Immature natural killer cell (primary cell): ENCODE data around the gene MYBPHL. TPM values are rescaled to one million over a fixed set of nuclear protein-coding genes. Genes with fewer than 3 reads are reported as not detected.

Experiments used
- DNase-seq, 3 donors: peaks; one replicate each; pipeline ENCODE4 v3.0.0; 2022; ENCODE audit warnings: mixed read lengths in 1 of 3
- H3K27ac Mint-ChIP-seq, 6 donors: one replicate each; pipeline ENCODE4 v1.8.0; 2020; ENCODE audit warnings: mixed read lengths in 6 of 6, mild to moderate bottlenecking in 5 of 6, inconsistent platforms in 4 of 6, moderate library complexity in 3 of 6
- H3K27me3 Mint-ChIP-seq, 3 donors: one replicate each; pipeline ENCODE4 v1.8.0; 2020 to 2021; ENCODE audit warnings: low read depth in 3 of 3, mild to moderate bottlenecking in 3 of 3, mixed read lengths in 3 of 3, moderate library complexity in 3 of 3, inconsistent platforms in 1 of 3
- H3K36me3 Mint-ChIP-seq, 3 donors: one replicate each; pipeline ENCODE4 v1.8.0; 2020; ENCODE audit warnings: mixed read lengths in 3 of 3, inconsistent platforms in 2 of 3, mild to moderate bottlenecking in 2 of 3
- H3K4me1 Mint-ChIP-seq, 2 donors: one replicate each; pipeline ENCODE4 v1.8.0; 2020; ENCODE audit warnings: inconsistent platforms in 2 of 2, mild to moderate bottlenecking in 2 of 2, mixed read lengths in 2 of 2, moderate library complexity in 1 of 2
- H3K4me3 Mint-ChIP-seq, 5 donors: one replicate each; pipeline ENCODE4 v1.8.0; 2020; ENCODE audit warnings: mild to moderate bottlenecking in 5 of 5, mixed read lengths in 5 of 5, inconsistent platforms in 3 of 5, moderate library complexity in 3 of 5
- H3K9me3 Mint-ChIP-seq, 6 donors: one replicate each; pipeline ENCODE4 v1.8.0; 2020; ENCODE audit warnings: mild to moderate bottlenecking in 6 of 6, mixed read lengths in 6 of 6, inconsistent platforms in 4 of 6, moderate library complexity in 3 of 6
- polyA plus RNA-seq, 3 donors: library from polyadenylated mRNA; unstranded; fragments of 300-500 nt; fragmentation: Illumina TruSeq; gene quantifications; one replicate each; pipeline ENCODE4 v1.2.3, GENCODE V29; 2021

The MYBPHL gene
- polyA plus RNA-seq, 3 donors from 2014 or later: not detected

- H3K9me3 Mint-ChIP-seq: no peaks in the 10 kb centered on the region
- H3K27ac Mint-ChIP-seq: no peak overlapping the region
- H3K4me1 Mint-ChIP-seq: peaks cover 13 to 17% of the 10 kb centered on the region in 2 donors
- H3K36me3 Mint-ChIP-seq: peaks cover 0 to under 1% (median 0%) of the 10 kb centered on the region in 3 donors
- H3K4me3 Mint-ChIP-seq: no peak overlapping the region
- no peak for DNase-seq
- H3K27me3 Mint-ChIP-seq: peaks cover 3 to 17% (median 9%) of the 10 kb centered on the region in 3 donors
Measured at GRCh38 chr1:109243221-109243620, 63.6 kb downstream of the MYBPHL start.

DNA sequence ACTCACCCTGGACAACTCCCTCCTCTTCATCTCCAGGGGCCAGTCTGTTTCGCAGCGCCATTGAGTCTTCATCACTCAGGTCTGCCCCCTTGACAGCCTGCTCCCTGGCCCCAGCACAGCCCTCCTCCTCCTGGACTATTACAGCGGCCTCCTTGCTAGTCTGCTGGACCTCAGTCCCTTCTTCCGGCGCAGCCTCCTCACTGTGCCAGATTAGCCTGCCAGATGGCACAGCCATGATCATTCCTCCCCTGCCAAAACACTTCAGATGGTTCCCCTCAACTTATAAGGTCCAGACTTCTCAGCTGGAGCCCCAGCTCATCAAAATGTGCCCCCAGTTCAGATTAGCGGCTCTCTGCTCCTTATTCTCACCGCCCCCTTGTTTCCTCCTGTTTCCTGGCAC lies 64.4 kb downstream of the MYBPHL start:
- peaks cover 4 to 8% (median 4%) of the 10 kb centered on the region in 3 donors for H3K36me3 Mint-ChIP-seq
- H3K4me3 Mint-ChIP-seq: no peak overlapping the region
- peaks cover 13 to 17% of the 10 kb centered on the region in 2 donors for H3K4me1 Mint-ChIP-seq
- H3K27ac Mint-ChIP-seq: peak overlapping the region in 1 of 6 donors; percentile 25
- peaks cover 3 to 17% (median 10%) of the 10 kb centered on the region in 3 donors for H3K27me3 Mint-ChIP-seq
- DNase-seq: no peak
- no peaks in the 10 kb centered on the region for H3K9me3 Mint-ChIP-seq

Other genes starting within 250 kb of the MYBPHL start
- 1 to 10 TPM; 2.5 to 3.3 (median 2.7) TPM for gene TAF13, start 231.0 kb downstream of the MYBPHL start, polyA plus RNA-seq
- gene TMEM167B, start 216.2 kb downstream of the MYBPHL start, polyA plus RNA-seq: 10 to 100 TPM; 32.4 to 44.3 (median 44.3) TPM
- gene ELAPOR1, start 192.9 kb downstream of the MYBPHL start, polyA plus RNA-seq: 1 to 10 TPM in 2 of 3 donors, under 1 TPM in 1; 0.54 to 6.2 (median 3.0) TPM
- gene SARS1, start 93.1 kb downstream of the MYBPHL start, polyA plus RNA-seq: 100 to 1,000 TPM; 123 to 205 (median 149) TPM
- under 1 TPM in 2 of 3 donors, not detected in 1; 0.17 to 0.77 TPM for gene CELSR2, start 57.5 kb downstream of the MYBPHL start, polyA plus RNA-seq
- under 1 TPM in 2 of 3 donors, not detected in 1; 0.69 to 0.87 TPM for gene PSRC1, start 23.9 kb downstream of the MYBPHL start, polyA plus RNA-seq
- 1 to 10 TPM in 1 of 3 donors, under 1 TPM in 1, not detected in 1; 0.54 to 1.6 TPM for gene SORT1, start 90.9 kb upstream of the MYBPHL start, polyA plus RNA-seq
- 100 to 1,000 TPM; 115 to 146 (median 123) TPM for gene PSMA5, start 119.4 kb upstream of the MYBPHL start, polyA plus RNA-seq
- gene SYPL2, start 159.5 kb upstream of the MYBPHL start, polyA plus RNA-seq: under 1 TPM in 2 of 3 donors, not detected in 1; 0.08 to 0.28 TPM
- 1 to 10 TPM in 2 of 3 donors, under 1 TPM in 1; 0.94 to 8.9 (median 4.1) TPM for gene ATXN7L2, start 176.9 kb upstream of the MYBPHL start, polyA plus RNA-seq
- 10 to 100 TPM in 2 of 3 donors, 1 to 10 TPM in 1; 8.8 to 20.3 (median 10.2) TPM for gene CYB561D1, start 187.1 kb upstream of the MYBPHL start, polyA plus RNA-seq
- gene AMIGO1, start 202.7 kb upstream of the MYBPHL start, polyA plus RNA-seq: 10 to 100 TPM in 1 of 3 donors, 1 to 10 TPM in 2; 3.6 to 12.5 (median 5.0) TPM
- gene GPR61, start 232.9 kb upstream of the MYBPHL start, polyA plus RNA-seq: not detected
- 10 to 100 TPM in 2 of 3 donors, 1 to 10 TPM in 1; 8.8 to 16.8 (median 10.3) TPM for gene GNAI3, start 241.6 kb upstream of the MYBPHL start, polyA plus RNA-seq